ENCODE measurements around the gene CTNNA3. TPM values are rescaled to one million over a fixed set of nuclear protein-coding genes. Genes with fewer than 3 reads are reported as not detected.

Gene CTNNA3
- total RNA-seq, 1 donor from 2014 or later = not detected

DNA sequence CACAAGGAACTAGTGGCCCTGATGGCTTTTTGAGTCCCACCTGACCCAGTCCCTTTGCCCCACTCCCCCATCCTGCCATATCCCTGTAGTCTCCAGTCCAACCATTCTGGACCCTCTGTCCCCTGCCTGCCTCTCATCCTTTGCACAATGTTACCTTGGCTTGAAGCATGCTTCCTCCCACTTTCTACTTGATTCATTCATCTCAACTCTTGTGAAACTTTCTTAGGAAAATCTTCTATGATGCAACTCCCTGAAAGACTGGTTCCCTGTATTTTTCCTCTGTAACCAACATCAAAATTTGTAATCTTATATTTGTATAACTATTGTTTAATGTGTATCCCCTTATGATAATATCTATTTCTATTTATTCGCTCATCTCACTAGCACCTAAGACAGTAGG lies 618.6 kb downstream of the CTNNA3 start:
- no peak overlapping the region for H3K4me3 Mint-ChIP-seq
- intact Hi-C loops (cut with micrococcal nuclease) = no loop called here
- H3K4me1 Mint-ChIP-seq (ENCODE audit: low read depth) = no peaks in the 10 kb centered on the region
- no peak for DNase-seq (ENCODE audit: low spot score)
- peaks cover 3% of the 10 kb centered on the region for H3K27me3 Mint-ChIP-seq (ENCODE audit: insufficient read depth)
- no peak overlapping the region for H3K27ac Mint-ChIP-seq
- no peaks in the 10 kb centered on the region for H3K36me3 Mint-ChIP-seq (ENCODE audit: low read depth)
- no peaks in the 10 kb centered on the region for H3K9me3 Mint-ChIP-seq

DNA sequence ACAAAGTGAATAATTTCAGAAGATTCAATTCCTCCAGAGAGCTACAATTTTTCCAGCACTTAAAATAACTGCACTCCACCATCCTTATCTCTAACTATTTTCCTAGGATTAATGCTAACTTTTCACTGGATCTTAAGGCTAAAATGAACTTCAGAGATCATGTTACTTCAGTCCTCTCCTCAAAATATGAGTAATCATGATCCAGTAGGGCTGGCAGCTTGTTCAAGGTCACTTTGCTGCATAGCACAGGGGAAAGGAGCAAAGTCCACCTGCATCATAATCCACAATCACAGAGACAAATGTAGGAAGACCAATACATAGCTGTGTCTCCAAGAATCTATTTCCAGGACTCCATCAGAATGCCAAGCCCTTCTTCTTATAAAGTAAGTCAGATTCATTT lies 619.9 kb downstream of the CTNNA3 start:
- H3K4me3 Mint-ChIP-seq = no peak overlapping the region
- intact Hi-C loops (cut with micrococcal nuclease) = no loop called here
- no peaks in the 10 kb centered on the region for H3K9me3 Mint-ChIP-seq
- DNase-seq (ENCODE audit: low spot score) = no peak
- H3K4me1 Mint-ChIP-seq (ENCODE audit: low read depth) = no peaks in the 10 kb centered on the region
- no peaks in the 10 kb centered on the region for H3K36me3 Mint-ChIP-seq (ENCODE audit: low read depth)
- no peak overlapping the region for H3K27ac Mint-ChIP-seq
- H3K27me3 Mint-ChIP-seq (ENCODE audit: insufficient read depth) = peaks cover 1% of the 10 kb centered on the region

DNA sequence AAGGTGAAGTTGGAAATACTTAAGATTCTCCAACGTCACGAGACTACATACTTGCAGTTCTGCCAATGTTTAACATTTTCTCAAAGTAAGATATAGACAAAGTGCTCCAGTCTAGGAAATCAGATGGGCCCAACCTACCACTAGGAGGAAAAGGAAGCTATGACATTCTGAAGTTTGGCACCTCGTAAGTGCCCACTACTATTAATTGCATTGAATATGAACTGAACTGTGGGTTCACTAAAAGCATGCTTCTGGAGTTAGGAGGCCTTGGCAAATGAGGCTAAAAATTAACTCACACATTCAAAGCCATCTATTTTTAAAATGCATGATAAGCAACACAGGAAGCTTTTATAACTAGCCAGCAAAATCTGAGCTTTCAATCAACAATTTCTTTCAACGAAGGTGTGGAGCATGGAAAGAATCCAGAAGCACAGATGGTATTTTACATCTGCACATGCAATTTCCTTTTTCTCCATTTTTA lies 620.5 kb downstream of the CTNNA3 start:
- H3K9me3 Mint-ChIP-seq = no peaks in the 10 kb centered on the region
- H3K27ac Mint-ChIP-seq = no peak overlapping the region
- H3K4me1 Mint-ChIP-seq (ENCODE audit: low read depth) = no peaks in the 10 kb centered on the region
- peaks cover 1% of the 10 kb centered on the region for H3K27me3 Mint-ChIP-seq (ENCODE audit: insufficient read depth)
- no peak for DNase-seq (ENCODE audit: low spot score)
- H3K36me3 Mint-ChIP-seq (ENCODE audit: low read depth) = no peaks in the 10 kb centered on the region
- no peak overlapping the region for H3K4me3 Mint-ChIP-seq
- intact Hi-C loops (cut with micrococcal nuclease) = no loop called here

DNA sequence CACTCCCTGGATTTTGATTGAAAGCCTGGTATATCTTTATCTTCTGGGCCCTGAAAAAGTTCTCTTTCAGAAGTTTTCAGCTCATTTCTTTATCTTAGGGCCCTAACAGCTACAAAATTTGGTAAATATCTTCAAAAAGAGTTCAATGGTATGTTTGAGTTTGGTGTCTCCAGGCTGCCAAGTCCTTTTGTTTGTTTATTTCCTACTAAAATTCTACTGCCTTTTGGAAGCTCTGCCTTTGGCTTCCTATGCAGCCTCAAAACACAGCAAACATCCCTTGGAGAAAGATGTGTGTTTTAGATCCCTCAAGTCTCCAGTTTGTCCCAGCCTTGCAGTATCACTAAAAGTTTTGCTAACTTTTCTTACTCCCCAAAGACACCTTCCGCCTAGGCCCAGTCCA lies 623.3 kb downstream of the CTNNA3 start:
- H3K4me1 Mint-ChIP-seq (ENCODE audit: low read depth) = no peaks in the 10 kb centered on the region
- intact Hi-C loops (cut with micrococcal nuclease) = no loop called here

DNA sequence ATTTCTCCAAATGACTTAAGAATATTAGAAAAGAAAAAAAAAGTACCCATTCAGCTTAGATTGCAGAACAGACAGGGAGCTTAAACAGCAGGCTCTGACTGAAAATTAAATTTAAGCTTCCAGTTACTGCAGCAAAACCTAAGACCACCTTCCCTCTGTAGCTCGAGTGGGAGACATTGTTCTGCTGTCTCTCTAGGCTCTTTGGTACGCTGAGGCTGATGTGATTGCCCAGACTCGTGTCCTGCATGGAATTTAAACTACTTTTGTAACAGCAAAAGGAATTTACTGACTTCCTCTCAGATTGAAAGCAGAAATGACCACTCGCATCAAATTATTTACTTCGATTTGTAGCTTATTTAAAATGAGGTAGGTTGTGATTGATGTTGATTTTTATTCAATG lies 645.6 kb downstream of the CTNNA3 start:
- no peaks in the 10 kb centered on the region for H3K4me1 Mint-ChIP-seq (ENCODE audit: low read depth)
- H3K4me3 Mint-ChIP-seq = no peak overlapping the region
- no peaks in the 10 kb centered on the region for H3K9me3 Mint-ChIP-seq
- H3K27ac Mint-ChIP-seq = no peak overlapping the region
- no peaks in the 10 kb centered on the region for H3K27me3 Mint-ChIP-seq (ENCODE audit: insufficient read depth)
- no peaks in the 10 kb centered on the region for H3K36me3 Mint-ChIP-seq (ENCODE audit: low read depth)
- DNase-seq (ENCODE audit: low spot score) = no peak
- intact Hi-C loops (cut with micrococcal nuclease) = no loop called here

More for the DNA sequence above, 623.3 kb downstream of the CTNNA3 start:
- no peak overlapping the region for H3K27ac Mint-ChIP-seq
- H3K4me3 Mint-ChIP-seq = no peak overlapping the region
- peaks cover 1% of the 10 kb centered on the region for H3K27me3 Mint-ChIP-seq (ENCODE audit: insufficient read depth)
- no peaks in the 10 kb centered on the region for H3K36me3 Mint-ChIP-seq (ENCODE audit: low read depth)
- DNase-seq (ENCODE audit: low spot score) = no peak
- H3K9me3 Mint-ChIP-seq = no peaks in the 10 kb centered on the region

DNA sequence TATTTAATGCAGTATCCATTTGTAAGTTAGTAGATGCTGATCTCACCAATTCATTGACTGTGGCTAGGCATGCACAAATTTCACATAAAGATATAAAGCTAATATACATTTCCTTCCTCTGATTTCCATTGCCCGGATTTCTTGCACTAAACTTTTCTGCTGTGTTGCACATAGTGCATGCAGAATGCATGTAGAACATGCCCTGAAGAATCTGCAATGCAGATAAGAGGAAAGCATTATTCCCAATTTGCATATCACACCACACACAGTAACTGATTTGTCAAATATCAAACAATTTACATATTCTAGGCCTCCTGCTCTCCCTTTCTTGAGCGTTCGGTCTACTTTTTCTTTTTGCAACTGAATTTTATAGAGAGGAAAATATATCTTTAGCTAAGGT lies 646.0 kb downstream of the CTNNA3 start:
- no peaks in the 10 kb centered on the region for H3K4me1 Mint-ChIP-seq (ENCODE audit: low read depth)
- intact Hi-C loops (cut with micrococcal nuclease) = no loop called here
- H3K27ac Mint-ChIP-seq = no peak overlapping the region
- H3K9me3 Mint-ChIP-seq = no peaks in the 10 kb centered on the region
- H3K4me3 Mint-ChIP-seq = no peak overlapping the region
- no peaks in the 10 kb centered on the region for H3K27me3 Mint-ChIP-seq (ENCODE audit: insufficient read depth)
- no peak for DNase-seq (ENCODE audit: low spot score)
- no peaks in the 10 kb centered on the region for H3K36me3 Mint-ChIP-seq (ENCODE audit: low read depth)

DNA sequence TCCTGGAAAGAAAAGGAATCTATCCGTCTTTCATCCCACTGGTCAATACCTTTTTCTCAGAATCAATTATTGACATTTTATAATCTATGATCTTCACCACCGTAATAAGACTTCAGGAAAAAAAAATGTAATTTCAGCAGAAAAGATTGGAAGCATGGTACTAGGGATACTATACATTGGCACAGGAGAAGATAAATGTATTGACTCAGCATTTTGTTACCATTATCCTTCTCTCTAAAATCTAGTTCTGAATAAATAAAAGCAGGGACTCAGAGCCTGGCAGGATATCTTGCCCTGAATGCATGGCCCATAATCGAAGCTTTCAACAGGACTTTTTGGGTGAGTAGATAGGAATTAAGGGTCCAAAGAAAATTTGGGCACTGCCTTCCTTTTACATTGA lies 649.5 kb downstream of the CTNNA3 start:
- H3K4me1 Mint-ChIP-seq (ENCODE audit: low read depth) = no peaks in the 10 kb centered on the region
- intact Hi-C loops (cut with micrococcal nuclease) = no loop called here

DNA sequence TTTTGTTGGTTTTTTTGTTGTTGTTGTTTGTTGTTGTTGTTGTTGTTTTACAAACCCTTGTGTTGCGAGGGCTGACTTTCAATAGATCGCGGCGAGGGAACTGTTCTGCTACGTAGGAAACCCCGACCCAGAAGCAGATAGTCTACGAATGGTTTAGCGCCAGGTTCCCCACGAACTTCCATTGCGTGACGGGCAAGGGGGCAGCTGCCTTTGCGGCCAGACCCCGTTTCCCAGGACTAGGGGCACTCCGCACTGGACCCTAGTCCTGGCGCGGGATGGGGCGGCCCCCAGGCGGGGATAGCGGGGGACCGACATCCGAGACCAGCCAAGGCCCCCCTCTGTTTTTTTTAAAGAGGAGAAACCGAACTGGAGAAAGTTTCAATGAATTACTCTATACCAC lies 650.6 kb downstream of the CTNNA3 start:
- H3K27ac Mint-ChIP-seq = no peak overlapping the region
- no peaks in the 10 kb centered on the region for H3K4me1 Mint-ChIP-seq (ENCODE audit: low read depth)
- no peak overlapping the region for H3K4me3 Mint-ChIP-seq
- intact Hi-C loops (cut with micrococcal nuclease) = no loop called here
- no peaks in the 10 kb centered on the region for H3K27me3 Mint-ChIP-seq (ENCODE audit: insufficient read depth)
- DNase-seq (ENCODE audit: low spot score) = no peak
- no peaks in the 10 kb centered on the region for H3K9me3 Mint-ChIP-seq
- H3K36me3 Mint-ChIP-seq (ENCODE audit: low read depth) = no peaks in the 10 kb centered on the region

More for the DNA sequence above, 649.5 kb downstream of the CTNNA3 start:
- H3K4me3 Mint-ChIP-seq = no peak overlapping the region
- H3K36me3 Mint-ChIP-seq (ENCODE audit: low read depth) = no peaks in the 10 kb centered on the region
- H3K27me3 Mint-ChIP-seq (ENCODE audit: insufficient read depth) = no peaks in the 10 kb centered on the region
- H3K27ac Mint-ChIP-seq = no peak overlapping the region
- no peak for DNase-seq (ENCODE audit: low spot score)
- H3K9me3 Mint-ChIP-seq = no peaks in the 10 kb centered on the region

DNA sequence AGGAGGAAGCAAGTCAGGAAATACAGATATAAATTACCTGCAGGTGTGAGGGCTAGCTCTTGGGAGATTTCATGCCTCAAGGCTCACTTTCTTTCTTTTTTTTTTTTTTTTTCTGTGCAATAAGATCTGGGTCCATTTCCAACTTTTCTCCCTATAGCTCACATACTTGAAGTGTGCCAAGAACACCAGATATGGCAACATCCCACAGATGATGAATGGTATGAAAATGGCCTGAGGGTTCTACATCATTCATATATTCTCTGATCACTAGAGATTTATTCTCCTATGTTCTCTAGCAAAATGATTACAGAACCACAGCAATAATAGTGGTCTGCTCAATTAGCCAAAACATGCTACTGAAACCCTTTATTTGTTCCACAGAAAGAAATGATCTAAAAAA lies 653.0 kb downstream of the CTNNA3 start:
- no peak for DNase-seq (ENCODE audit: low spot score)
- no peaks in the 10 kb centered on the region for H3K9me3 Mint-ChIP-seq
- H3K4me3 Mint-ChIP-seq = no peak overlapping the region
- no peaks in the 10 kb centered on the region for H3K36me3 Mint-ChIP-seq (ENCODE audit: low read depth)
- H3K27me3 Mint-ChIP-seq (ENCODE audit: insufficient read depth) = no peaks in the 10 kb centered on the region
- intact Hi-C loops (cut with micrococcal nuclease) = no loop called here
- no peaks in the 10 kb centered on the region for H3K4me1 Mint-ChIP-seq (ENCODE audit: low read depth)
- H3K27ac Mint-ChIP-seq = no peak overlapping the region

DNA sequence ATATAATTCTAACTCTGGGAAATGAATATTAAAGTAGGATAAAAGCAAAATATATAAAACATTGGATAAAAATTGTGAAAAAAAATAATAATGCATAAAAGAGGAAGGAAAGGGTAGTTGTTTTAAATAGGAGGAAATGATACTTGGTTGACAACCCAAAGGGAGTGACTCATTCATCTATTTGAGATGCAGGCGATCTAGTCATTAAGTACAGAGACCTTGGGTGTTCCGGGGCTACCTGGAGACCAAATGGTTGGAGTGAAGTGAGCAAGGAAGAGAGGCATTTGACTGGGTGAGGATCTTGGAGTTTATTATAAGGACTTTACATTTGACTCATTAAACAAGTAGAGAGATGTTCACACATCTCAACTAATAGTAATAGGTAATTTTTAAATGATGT lies 659.2 kb downstream of the CTNNA3 start:
- Mint-ChIP-seq H3K27me3 (ENCODE audit: insufficient read depth) (peaks cover 2% of the 10 kb centered on the region), H3K9me3 (no peaks in the 10 kb centered on the region), H3K36me3 (ENCODE audit: low read depth) (no peaks in the 10 kb centered on the region), H3K27ac (no peak overlapping the region), H3K4me3 (no peak overlapping the region), H3K4me1 (ENCODE audit: low read depth) (no peaks in the 10 kb centered on the region)
- intact Hi-C loops (cut with micrococcal nuclease) = no loop called here
- DNase-seq (ENCODE audit: low spot score) = no peak

DNA sequence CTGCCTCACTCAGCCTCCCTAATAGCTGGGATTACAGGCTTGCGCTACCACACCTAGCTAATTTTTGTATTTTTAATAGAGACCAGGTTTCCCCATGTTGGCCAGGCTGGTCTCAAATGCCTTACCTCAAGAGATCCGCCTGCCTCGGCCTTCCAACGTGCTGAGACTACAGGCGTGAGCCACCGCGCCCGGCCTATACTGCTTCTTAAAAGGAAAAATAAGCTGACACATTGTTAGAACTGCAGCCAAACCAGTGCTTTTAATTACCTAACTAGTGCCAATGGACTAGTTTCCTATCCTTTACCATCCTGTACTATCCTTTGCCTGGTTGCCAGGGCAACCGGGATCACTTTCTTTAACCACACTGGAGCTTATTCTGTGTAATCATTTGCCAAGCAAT lies 662.1 kb downstream of the CTNNA3 start:
- no peak for DNase-seq (ENCODE audit: low spot score)
- H3K4me1 Mint-ChIP-seq (ENCODE audit: low read depth) = no peaks in the 10 kb centered on the region
- intact Hi-C loops (cut with micrococcal nuclease) = no loop called here
- H3K36me3 Mint-ChIP-seq (ENCODE audit: low read depth) = no peaks in the 10 kb centered on the region
- no peak overlapping the region for H3K27ac Mint-ChIP-seq
- H3K4me3 Mint-ChIP-seq = no peak overlapping the region
- H3K27me3 Mint-ChIP-seq (ENCODE audit: insufficient read depth) = peaks cover 2% of the 10 kb centered on the region
- H3K9me3 Mint-ChIP-seq = no peaks in the 10 kb centered on the region

DNA sequence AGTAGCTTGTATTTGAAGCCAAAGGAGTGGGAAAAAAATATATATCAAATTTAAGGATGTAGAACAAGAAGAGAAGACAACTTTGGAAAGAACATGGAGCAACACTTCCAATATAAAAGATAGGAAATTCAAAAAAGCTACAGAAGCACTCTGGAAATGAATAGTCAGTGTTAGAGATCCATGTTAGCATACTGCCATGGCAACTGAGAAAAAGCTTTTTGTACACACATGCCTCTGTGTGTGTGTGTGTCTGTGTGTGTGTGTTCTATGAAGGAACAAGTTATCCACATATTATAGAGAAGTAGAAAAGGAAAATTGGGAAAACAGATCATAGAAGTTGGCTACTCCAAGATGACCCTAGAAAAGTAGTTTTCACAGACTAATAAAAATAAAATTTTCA lies 673.9 kb downstream of the CTNNA3 start:
- intact Hi-C loops (cut with micrococcal nuclease) = no loop called here
- DNase-seq (ENCODE audit: low spot score) = no peak
- no peaks in the 10 kb centered on the region for H3K36me3 Mint-ChIP-seq (ENCODE audit: low read depth)
- no peaks in the 10 kb centered on the region for H3K27me3 Mint-ChIP-seq (ENCODE audit: insufficient read depth)
- H3K9me3 Mint-ChIP-seq = no peaks in the 10 kb centered on the region
- H3K27ac Mint-ChIP-seq = no peak overlapping the region
- H3K4me1 Mint-ChIP-seq (ENCODE audit: low read depth) = no peaks in the 10 kb centered on the region
- H3K4me3 Mint-ChIP-seq = no peak overlapping the region

DNA sequence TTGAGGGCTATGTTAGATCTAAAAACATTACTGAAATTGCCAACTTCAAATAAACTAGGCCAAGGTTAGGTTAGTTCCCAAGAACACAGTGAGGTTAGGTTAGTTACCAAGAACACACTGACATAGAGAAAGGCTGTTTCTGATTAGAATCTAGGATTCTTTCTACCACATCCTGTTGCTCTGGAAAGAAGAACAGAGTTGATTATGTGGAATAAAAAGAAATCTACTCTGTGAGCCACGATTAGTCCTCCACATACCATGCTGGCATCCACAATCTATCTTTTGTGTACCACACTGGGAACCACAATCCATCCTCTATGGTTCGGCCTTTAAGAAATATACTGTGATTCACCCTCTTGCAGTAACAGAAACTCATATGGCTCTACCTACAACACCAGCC lies 678.8 kb downstream of the CTNNA3 start:
- DNase-seq (ENCODE audit: low spot score) = no peak
- intact Hi-C loops (cut with micrococcal nuclease) = no loop called here
- Mint-ChIP-seq H3K4me3 (no peak overlapping the region), H3K9me3 (no peaks in the 10 kb centered on the region), H3K27ac (no peak overlapping the region), H3K4me1 (ENCODE audit: low read depth) (no peaks in the 10 kb centered on the region), H3K36me3 (ENCODE audit: low read depth) (no peaks in the 10 kb centered on the region), H3K27me3 (ENCODE audit: insufficient read depth) (no peaks in the 10 kb centered on the region)

DNA sequence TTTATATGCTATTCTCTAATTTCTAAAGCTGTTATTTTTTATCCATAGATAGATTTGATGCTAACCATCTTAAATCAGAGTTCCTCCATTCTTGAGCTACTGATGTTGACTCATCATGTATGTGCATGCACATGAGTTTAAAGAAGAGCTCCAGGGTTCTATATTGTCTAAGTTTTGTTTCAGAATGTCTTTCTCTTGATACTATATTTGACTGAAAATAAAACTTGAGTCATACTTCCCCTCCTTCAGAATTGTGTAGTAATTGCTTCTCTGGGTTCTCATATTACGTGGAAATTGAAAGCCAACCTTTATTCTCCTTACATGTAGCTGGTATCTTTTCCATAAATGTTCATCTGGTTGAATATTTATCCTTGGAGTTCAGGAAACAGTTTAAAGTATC lies 680.8 kb downstream of the CTNNA3 start:
- Mint-ChIP-seq H3K4me1 (ENCODE audit: low read depth) (no peaks in the 10 kb centered on the region), H3K27me3 (ENCODE audit: insufficient read depth) (no peaks in the 10 kb centered on the region), H3K36me3 (ENCODE audit: low read depth) (no peaks in the 10 kb centered on the region), H3K9me3 (no peaks in the 10 kb centered on the region), H3K27ac (no peak overlapping the region), H3K4me3 (no peak overlapping the region)
- DNase-seq (ENCODE audit: low spot score) = no peak
- intact Hi-C loops (cut with micrococcal nuclease) = no loop called here

Data from activated T-helper 1 cell treated with anti-CD3 and anti-CD28 coated beads, Interleukin-12 subunit alpha, Interleukin-12 subunit beta, Interleukin-2, Interleukin-4 antibody, amounts not matched to agents 30 ng/mL and 10 ng/mL and 1 ng/mL, durations not matched to agents 14 hours and 24 hours and 36 hours (primary cell).